ENCODE measurements around the gene THUMPD2.

The THUMPD2 gene

DNA sequence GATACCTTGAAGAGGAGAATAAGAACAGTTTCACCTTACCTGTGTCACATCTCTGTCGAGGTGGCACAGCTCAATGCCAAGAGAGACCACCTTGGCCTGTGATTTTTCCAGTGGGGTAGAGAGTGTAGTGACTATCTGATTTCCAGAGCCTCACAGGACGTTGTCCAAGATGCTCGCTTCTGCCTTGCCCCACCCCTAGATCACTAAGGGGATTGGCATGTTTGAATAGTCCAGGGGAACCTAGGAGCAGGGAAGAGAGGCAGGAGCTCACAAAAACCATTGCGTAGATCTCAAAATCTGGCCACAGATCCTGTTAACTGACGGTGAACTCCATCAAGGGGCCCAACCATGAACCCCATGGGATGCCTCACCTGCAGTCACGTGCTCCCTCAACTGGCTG lies 89.2 kb downstream of the THUMPD2 start:
- TF ChIP-seq, protein P1, sequence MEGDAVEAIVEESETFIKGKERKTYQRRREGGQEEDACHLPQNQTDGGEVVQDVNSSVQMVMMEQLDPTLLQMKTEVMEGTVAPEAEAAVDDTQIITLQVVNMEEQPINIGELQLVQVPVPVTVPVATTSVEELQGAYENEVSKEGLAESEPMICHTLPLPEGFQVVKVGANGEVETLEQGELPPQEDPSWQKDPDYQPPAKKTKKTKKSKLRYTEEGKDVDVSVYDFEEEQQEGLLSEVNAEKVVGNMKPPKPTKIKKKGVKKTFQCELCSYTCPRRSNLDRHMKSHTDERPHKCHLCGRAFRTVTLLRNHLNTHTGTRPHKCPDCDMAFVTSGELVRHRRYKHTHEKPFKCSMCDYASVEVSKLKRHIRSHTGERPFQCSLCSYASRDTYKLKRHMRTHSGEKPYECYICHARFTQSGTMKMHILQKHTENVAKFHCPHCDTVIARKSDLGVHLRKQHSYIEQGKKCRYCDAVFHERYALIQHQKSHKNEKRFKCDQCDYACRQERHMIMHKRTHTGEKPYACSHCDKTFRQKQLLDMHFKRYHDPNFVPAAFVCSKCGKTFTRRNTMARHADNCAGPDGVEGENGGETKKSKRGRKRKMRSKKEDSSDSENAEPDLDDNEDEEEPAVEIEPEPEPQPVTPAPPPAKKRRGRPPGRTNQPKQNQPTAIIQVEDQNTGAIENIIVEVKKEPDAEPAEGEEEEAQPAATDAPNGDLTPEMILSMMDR (IDR thresholded peaks at IDR 0.05; ENCODE audit: low read depth, low read length, missing control alignments), result no peak
- no peak overlapping the region for H3K4me3 ChIP-seq (replicated peaks; ENCODE audit: low read depth, low read length)
- no peak for DNase-seq (ENCODE audit: extremely low read depth, low read depth)

GRCh38 chr2:39689272-39689841 lies 89.7 kb downstream of the THUMPD2 start:
- H3K4me3 ChIP-seq (replicated peaks; ENCODE audit: low read depth, low read length), result no peak overlapping the region
- TF ChIP-seq, protein P1 (IDR thresholded peaks at IDR 0.05; ENCODE audit: low read depth, low read length, missing control alignments), result no peak
- DNase-seq (ENCODE audit: extremely low read depth, low read depth), result no peak

DNA sequence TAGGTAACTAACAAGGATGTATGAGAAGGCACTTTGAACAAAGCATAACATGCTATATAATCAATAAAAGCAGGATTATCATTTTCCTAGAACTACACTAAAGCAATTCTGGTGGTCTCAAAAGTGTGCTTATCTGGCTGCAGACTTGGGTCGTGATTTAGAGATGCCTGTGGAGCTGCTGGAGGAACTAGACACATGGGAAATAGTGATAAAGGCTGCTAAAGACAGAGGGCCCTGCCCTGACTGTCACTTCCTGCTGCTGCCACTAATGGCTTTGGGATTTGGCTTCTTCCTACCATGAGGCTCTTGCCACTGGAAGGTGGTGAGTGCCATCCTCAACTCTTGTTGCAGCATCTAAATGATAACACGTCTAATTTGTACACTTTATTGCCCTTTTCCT lies 90.9 kb downstream of the THUMPD2 start:
- H3K4me3 ChIP-seq (replicated peaks; ENCODE audit: low read depth, low read length), result no peak overlapping the region
- DNase-seq (ENCODE audit: extremely low read depth, low read depth), result no peak
- TF ChIP-seq, protein P1 (IDR thresholded peaks at IDR 0.05; ENCODE audit: low read depth, low read length, missing control alignments), result no peak

DNA sequence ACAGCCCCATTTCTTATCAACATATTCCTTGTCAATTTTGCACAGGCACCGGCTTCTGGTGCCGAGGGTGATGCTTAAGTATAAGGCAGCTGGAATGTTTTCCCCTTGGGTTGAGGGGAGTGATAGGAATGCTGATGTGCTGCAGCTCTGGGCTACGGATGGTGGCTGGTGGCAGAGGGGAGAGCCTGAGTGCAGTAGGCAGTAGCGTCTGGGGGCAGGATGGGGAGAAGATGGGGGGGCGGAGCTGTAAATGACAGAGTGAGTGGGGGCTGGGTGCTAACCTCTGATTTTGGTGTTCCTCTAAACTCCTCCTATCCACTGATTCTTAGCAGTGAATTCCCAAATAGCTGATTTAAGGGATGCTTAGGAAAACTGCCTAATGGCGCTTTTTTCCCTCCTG lies 92.6 kb downstream of the THUMPD2 start:
- TF ChIP-seq, protein P1 (IDR thresholded peaks at IDR 0.05; ENCODE audit: low read depth, low read length, missing control alignments), result no peak
- DNase-seq (ENCODE audit: extremely low read depth, low read depth), result no peak

More for the DNA sequence above, 92.6 kb downstream of the THUMPD2 start:
- H3K4me3 ChIP-seq (replicated peaks; ENCODE audit: low read depth, low read length), result no peak overlapping the region

All from HFF-Myc (cell line).